GM11168 (cell line): ENCODE results near the gene CNTNAP2.

Source experiments
- in situ Hi-C: fragments of 300-500 bp; cut with MboI; formaldehyde crosslinking; loops from one replicate; pipeline ENCODE4 v1.12.0; 2022; ENCODE audit warnings: low sequenced_read_pairs; ENCODE audit not compliant: unreplicated experiment

Gene CNTNAP2

GRCh38 chr7:147406521-147407135 is 1290.0 kb downstream of the CNTNAP2 start:
- in situ Hi-C loops: no loop called here

DNA sequence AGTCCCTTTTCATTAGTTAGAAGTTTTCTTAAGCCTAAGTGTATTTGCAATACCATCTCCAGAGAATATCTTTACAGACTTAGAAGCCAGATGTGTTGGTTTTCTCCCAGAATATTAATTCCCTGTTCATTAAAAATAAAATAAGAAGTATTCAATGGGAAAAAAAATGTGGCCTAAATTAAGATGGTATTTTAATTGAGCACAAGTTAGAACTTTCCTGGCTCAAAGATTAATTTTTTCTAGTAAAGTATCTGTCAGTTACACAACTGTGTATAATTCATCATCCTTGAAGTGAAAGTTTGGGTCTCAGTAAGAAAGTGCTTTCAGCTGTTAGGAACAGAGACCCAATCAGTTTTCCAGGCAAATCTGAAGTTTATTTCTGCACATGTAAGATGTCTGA is 1294.5 kb downstream of the CNTNAP2 start:
- in situ Hi-C loops: no loop called here

- in situ Hi-C loops: no loop called here
These were observed 1295.5 kb downstream of the CNTNAP2 start for GRCh38 chr7:147412109-147412508.

- in situ Hi-C loops: no loop called here
These were observed 1296.4 kb downstream of the CNTNAP2 start for GRCh38 chr7:147412782-147413556.

- in situ Hi-C loops: no loop called here
These were observed 1296.9 kb downstream of the CNTNAP2 start for GRCh38 chr7:147413557-147413870.

- in situ Hi-C loops: no loop called here
These were observed 1299.4 kb downstream of the CNTNAP2 start for GRCh38 chr7:147415991-147416390.

DNA sequence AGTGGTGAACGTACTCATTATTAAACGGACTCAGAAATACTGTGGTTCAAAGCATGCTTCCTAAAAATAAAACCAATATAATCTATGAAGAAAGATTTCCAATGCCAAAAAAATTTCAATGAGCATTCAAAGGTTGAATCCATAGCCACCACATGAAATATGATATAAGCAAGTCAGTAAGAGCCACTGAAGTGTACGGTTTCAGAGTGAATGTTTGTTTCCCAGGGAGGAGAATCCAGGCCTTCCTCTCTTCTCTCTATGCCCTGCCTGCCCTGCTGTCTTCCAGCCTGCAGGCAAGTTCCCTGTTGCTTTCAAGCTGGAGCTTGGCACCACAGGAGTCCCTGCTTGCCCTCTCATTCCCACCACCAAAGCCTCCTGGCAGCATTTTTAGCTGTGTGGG is 1302.4 kb downstream of the CNTNAP2 start:
- in situ Hi-C loops: no loop called here

GRCh38 chr7:147423875-147424274 is 1307.3 kb downstream of the CNTNAP2 start:
- in situ Hi-C loops: no loop called here

- in situ Hi-C loops: no loop called here
These were observed 1311.5 kb downstream of the CNTNAP2 start for GRCh38 chr7:147428075-147428474.

DNA sequence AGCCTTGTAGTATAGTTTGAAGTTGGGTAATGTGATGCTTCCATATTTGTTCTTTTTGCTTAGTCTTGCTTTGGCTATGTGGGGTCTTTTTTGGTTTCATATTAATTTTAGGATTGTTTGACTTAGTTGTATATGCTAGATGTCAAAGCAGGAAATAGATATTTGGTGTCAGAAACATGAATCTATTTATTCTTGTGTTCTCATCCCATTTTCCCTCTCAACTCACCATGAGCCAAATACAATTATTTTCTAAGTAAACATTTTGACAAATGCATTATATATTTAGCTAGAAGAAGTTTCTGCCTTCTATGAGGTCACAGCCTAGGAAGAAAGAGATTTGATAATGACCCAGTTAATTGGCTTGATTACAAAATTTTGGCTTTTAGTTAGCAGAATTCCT is 1313.4 kb downstream of the CNTNAP2 start:
- in situ Hi-C loops: no loop called here

DNA sequence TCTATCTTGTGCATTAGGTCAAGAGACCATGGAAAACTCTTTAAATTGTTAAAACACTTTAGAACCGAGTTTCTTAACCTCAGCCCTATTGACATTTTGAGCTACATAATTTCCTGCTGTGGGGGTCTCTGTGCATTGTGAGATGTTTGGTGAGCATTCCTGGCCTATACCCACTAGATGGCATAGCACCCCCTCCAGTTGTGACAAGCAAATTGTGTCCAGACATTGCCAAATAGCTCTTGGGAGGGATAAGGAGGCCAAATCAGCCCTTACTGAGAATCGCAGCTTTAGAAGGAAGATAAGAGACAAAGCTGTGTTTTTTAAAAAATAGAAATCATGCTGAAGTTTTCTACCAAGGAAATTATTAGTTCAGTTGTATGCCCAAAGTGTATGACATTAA is 1315.5 kb downstream of the CNTNAP2 start:
- in situ Hi-C loops: no loop called here

DNA sequence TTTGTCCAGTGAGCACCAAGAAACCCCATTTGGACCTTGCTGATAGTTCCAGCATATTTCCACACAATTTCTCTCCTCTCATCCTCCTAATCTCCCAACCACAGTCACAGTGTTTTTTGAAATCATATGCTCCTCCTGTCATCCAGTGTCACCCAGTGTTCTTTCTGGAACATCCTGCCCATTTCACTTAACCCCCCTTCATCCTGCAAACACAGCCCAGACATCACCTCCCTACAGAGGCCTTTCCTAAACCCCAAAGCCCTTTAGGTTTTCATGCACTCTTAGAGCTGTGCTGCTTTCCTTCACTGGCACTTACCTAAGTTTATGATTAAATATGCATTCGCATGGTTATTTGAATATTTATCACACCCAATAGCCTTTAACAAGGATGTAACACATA is 1316.0 kb downstream of the CNTNAP2 start:
- in situ Hi-C loops: no loop called here

DNA sequence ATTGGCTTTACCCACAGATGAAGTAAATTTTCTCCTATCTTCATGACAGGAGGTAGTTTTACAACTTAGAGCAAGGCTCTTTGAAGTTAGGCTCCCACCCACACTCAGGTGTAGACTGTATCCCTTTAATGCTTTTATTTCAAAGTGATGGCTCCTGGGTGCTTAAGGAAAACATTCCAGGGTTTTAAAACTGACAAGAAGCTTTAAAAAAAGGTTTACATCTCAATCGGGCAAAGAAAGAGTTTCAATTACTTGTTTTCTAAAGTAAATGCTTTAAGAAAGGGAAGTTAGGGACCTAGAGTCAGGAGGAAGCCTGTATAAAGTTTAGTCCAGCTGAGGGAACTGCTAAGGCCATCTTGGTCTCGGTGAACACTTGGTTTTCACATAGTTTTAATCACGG is 1320.1 kb downstream of the CNTNAP2 start:
- in situ Hi-C loops: no loop called here

- in situ Hi-C loops: no loop called here
These were observed 1321.6 kb downstream of the CNTNAP2 start for GRCh38 chr7:147438216-147438615.

GRCh38 chr7:147443942-147444341 is 1327.3 kb downstream of the CNTNAP2 start:
- in situ Hi-C loops: no loop called here

- in situ Hi-C loops: no loop called here
These were observed 1336.2 kb downstream of the CNTNAP2 start for GRCh38 chr7:147452816-147453215.

GRCh38 chr7:147465223-147465622 is 1348.6 kb downstream of the CNTNAP2 start:
- in situ Hi-C loops: no loop called here

GRCh38 chr7:147472556-147472955 is 1356.0 kb downstream of the CNTNAP2 start:
- in situ Hi-C loops: no loop called here

DNA sequence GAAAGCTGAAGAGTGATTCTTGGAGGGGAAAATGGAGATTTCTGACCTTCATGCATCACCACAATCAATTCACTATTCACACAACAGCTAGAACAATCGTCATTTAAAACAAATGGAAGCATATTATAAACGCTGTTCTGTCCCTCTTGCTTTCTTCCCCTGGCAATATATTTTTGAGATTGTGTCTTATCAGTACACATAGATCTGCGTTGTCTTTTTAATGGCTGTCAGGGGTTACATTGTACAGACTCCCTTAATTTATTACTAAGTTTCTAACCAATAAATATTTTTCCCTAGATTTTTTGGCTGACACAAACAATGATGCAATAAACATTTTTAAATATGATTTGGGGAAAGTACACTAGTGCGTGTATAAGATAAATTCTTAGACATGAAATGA is 1358.3 kb downstream of the CNTNAP2 start:
- in situ Hi-C loops: no loop called here

- in situ Hi-C loops: no loop called here
These were observed 1360.9 kb downstream of the CNTNAP2 start for GRCh38 chr7:147477526-147477925.

GRCh38 chr7:147478796-147479195 is 1362.2 kb downstream of the CNTNAP2 start:
- in situ Hi-C loops: no loop called here

GRCh38 chr7:147483634-147484292 is 1367.2 kb downstream of the CNTNAP2 start:
- in situ Hi-C loops: no loop called here
